ENCODE results near the gene FAM227B. TPM values are rescaled to one million over a fixed set of nuclear protein-coding genes. Genes with fewer than 3 reads are reported as not detected.

FAM227B gene
- total and polyA plus RNA-seq, 2 of the 13 experiments (the other 11 are each of a cell fraction or from before 2014, with no cell fraction given), result 1.9 to 2.6 TPM

GRCh38 chr15:49282366-49282765 is 338.3 kb downstream of the FAM227B start:
- 96% methylated on average over 1 of the region's 1 CpG for WGBS (ENCODE audit: low lambda C conversion rate)
- Histone ChIP-seq H3K79me2 (ENCODE audit: insufficient read depth, low read length) (no peaks in the 10 kb centered on the region), H3K9ac (ENCODE audit: insufficient read depth, low read depth, low read length) (no peak overlapping the region), H3K4me2 (ENCODE audit: low read depth, low read length) (no peak overlapping the region), H3K4me3 (replicated peaks in 1 of 3; ENCODE audit: insufficient read depth in 1 of 3, low read depth in 2 of 3, low read length in 3 of 3) (no peak overlapping the region), H4K20me1 (ENCODE audit: insufficient read depth, low read length) (no peaks in the 10 kb centered on the region), H3K27ac (ENCODE audit: extremely low read length, insufficient read depth, low read length) (no peak overlapping the region), H3K9me3 (ENCODE audit: low read length) (no peaks in the 10 kb centered on the region), H2AFZ (ENCODE audit: low read length) (no peak overlapping the region), H3K36me3 (replicated peaks in 1 of 2; ENCODE audit: control insufficient read depth in 1 of 2, insufficient read depth in 2 of 2, low read length in 2 of 2) (peaks cover 8 to 18% of the 10 kb centered on the region in 2 experiments), H3K27me3 (ENCODE audit: control insufficient read depth in 1 of 2, insufficient read depth in 2 of 2, low read length in 2 of 2) (no peaks in the 10 kb centered on the region), H3K4me1 (ENCODE audit: insufficient read depth, low read length) (no peaks in the 10 kb centered on the region)
- no peak for FAIRE-seq
- POLR2A ChIA-PET, result no interaction called here
- no peak for DNase-seq (ENCODE audit: low spot score)
- BruUV-seq (replicated peaks), result no TSS peak
- CTCF ChIA-PET (ENCODE audit: low intra/inter-chr PET ratio, low total read pairs), result no interaction called here
- in situ Hi-C loops (cut with HindIII; ENCODE audit: extremely low pct_ligation_motif_present, low pct_unique_long_range_greater_than_20kb), result no loop called here
- TF ChIP-seq REPIN1 (CRISPR knock-in tag; IDR thresholded peaks at IDR 0.05; ENCODE audit: borderline replicate concordance, low read depth) (no peak), JUNB (CRISPR knock-in tag; IDR thresholded peaks at IDR 0.05; ENCODE audit: borderline replicate concordance) (no peak), ZNF841 (CRISPR knock-in tag; IDR thresholded peaks at IDR 0.05; ENCODE audit: borderline replicate concordance) (no peak), ZNF564 (CRISPR knock-in tag; IDR thresholded peaks at IDR 0.05) (no peak), ZNF292 (CRISPR knock-in tag; IDR thresholded peaks at IDR 0.05; ENCODE audit: borderline replicate concordance, low read depth) (no peak), JUND (CRISPR knock-in tag; IDR thresholded peaks at IDR 0.05) (no peak), MBNL3 (CRISPR knock-in tag; conservative IDR thresholded peaks at IDR 0.05) (no peak), GPBP1L1 (CRISPR knock-in tag; IDR thresholded peaks at IDR 0.05) (no peak), HDAC6 (IDR thresholded peaks at IDR 0.05; ENCODE audit: low read depth, low read length) (no peak), HNRNPUL1 (IDR thresholded peaks at IDR 0.05; ENCODE audit: low read depth, low read length) (no peak)
- TF ChIP-seq, protein P1, sequence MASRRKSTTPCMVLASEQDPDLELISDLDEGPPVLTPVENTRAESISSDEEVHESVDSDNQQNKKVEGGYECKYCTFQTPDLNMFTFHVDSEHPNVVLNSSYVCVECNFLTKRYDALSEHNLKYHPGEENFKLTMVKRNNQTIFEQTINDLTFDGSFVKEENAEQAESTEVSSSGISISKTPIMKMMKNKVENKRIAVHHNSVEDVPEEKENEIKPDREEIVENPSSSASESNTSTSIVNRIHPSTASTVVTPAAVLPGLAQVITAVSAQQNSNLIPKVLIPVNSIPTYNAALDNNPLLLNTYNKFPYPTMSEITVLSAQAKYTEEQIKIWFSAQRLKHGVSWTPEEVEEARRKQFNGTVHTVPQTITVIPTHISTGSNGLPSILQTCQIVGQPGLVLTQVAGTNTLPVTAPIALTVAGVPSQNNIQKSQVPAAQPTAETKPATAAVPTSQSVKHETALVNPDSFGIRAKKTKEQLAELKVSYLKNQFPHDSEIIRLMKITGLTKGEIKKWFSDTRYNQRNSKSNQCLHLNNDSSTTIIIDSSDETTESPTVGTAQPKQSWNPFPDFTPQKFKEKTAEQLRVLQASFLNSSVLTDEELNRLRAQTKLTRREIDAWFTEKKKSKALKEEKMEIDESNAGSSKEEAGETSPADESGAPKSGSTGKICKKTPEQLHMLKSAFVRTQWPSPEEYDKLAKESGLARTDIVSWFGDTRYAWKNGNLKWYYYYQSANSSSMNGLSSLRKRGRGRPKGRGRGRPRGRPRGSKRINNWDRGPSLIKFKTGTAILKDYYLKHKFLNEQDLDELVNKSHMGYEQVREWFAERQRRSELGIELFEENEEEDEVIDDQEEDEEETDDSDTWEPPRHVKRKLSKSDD (CRISPR knock-in tag; IDR thresholded peaks at IDR 0.05; ENCODE audit: low read depth), result no peak
- ATAC-seq, result no peak
- intact Hi-C loops (cut with micrococcal nuclease; ENCODE audit: unreplicated experiment), result no loop called here

Measured in HepG2 (cell line).